ENCODE data around the gene KRTDAP.
A peak's percentile ranks its signal among the peaks of the same experiment; 100 is the strongest.
"Not testable (repeated sequence)": the region's sequence is repeated elsewhere in the genome, so short reads cannot be mapped to it uniquely, and the experiment has no call there.

The KRTDAP gene

DNA sequence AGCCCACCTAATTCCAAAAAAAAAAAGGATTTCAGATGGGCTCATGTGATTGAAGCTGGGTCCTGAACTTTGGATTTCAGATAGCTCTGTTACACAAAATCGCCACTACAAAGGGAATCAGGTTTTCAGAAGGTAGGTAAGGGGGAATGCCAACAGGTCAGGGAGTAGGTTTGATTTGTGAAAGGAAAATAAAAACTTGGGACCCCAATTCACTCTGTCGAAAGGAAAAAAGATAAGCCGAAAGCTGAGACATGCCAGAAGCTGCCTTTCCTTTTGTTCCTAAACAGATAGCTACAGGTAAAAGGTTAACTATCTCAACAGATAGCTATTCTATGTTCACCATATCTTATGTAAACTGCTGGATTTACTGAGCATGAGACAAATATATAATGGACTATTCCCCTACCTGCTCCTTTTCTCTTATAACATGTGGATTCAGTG is 4.0 kb downstream of the KRTDAP start:
- no peak for DNase-seq

DNA sequence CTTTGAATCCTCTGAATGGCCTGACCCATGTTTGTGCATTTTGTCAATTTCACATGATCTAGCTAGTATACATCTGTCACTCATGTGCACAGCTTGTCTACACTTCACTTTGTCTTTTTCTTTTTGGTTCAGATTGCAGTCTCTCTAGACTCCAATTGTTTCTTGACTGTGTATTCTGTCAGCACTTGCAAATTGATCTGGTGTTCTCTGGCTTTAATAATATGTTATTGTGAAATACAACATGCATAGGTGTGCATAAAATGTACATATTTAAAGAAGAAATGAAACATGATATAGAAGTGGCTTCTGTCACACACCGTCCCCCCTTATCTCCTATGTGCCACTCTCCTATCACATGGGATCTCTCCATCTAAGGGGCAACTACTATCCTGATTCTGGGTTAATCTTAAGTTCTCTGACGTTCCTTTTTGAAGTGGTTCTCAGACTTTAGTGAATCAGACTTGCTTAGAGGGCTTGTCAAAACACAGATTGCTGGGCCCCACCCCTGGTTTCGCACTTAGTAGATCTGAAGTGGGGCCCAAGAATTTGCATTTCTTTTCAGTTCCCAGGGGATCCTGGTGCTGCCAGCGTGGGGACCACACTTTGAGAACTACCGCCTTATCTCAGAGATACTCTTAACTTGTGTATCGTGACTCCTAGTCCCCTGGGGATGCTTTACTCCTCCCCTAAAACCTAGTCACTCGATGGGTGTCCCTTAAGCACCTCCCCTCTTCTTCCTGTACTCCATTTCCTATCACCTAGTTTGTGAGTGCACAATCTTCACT is 5.8 kb downstream of the KRTDAP start:
- DNase-seq: no peak

DNA sequence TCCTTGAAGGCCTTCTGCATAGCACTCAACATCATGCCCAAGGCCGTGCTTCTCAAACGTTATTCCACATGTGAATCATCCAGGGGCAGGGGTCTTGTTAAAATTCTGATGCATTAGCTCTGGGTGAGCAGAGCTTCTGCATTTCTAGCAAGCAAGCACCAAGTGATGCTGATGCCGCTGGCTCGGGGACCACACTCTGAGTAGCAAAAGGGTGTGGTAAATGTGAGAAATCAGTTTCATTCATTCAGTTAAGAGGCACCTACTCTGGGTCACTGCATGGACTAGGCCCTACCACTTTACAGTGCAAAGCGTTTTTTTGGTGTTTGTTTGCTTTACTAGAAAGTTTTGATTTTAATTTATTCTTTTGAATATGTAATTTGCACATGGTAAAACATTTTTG is 7.2 kb downstream of the KRTDAP start:
- DNase-seq: no peak

DNA sequence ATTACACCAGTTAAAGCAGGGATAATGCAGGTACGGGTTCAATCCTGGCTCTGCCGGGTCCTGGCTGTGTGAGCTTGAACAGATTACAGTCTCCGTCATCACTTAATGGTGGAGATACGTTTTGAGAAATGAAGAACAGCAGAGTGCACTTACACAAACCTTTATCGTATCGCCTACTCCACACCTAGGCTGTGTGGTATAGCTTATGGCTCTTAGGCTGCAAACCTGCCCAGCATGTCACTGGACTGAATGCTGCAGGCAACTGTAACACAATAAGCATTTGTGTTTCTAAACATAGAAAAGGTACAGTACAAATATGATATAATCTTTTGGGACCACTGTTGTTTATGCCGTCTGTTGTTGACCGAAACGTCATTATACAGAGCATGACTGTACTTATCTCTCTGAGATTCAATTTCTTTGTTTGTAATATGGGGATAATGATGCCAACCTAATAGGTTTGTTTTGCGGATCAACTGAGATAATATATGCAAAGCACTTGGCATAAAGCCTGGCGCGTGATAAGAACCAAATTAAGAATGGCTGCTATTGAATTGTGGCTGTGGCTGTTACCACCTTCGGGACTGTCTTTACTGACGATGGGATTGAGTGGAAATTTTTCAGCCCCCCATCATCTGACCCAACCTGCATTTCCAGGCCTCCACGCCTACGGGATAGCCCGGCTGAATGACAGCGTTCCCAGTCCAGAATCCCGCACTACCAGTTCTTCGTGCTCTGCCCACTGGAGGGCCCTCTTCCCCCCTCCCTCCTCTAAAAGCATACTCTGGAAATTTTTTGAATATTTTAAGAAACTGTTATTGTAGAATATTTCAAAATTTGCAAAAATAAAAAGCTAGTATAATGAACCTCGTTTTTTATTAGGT is 11.2 kb downstream of the KRTDAP start:
- DNase-seq: no peak

DNA sequence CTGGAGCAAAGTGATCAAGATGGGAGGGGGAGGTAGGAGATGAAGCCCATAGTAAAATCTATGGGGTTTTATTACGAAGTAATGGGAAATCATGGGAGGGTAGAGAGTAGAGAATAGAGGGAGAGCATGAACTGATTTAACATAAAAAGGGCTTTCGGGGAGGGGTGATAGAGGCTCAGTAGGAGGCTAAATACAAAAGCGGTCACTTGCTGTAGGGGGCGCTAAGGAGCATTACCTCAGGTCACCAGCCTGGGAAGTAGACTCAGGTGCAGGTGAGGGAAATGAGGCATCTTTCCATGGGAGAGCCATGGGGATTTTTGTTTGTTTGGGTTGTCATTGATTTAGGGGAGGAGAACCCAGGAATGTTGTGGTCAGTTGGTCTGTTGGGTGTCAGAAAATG is 14.1 kb downstream of the KRTDAP start:
- DNase-seq: no peak

DNA sequence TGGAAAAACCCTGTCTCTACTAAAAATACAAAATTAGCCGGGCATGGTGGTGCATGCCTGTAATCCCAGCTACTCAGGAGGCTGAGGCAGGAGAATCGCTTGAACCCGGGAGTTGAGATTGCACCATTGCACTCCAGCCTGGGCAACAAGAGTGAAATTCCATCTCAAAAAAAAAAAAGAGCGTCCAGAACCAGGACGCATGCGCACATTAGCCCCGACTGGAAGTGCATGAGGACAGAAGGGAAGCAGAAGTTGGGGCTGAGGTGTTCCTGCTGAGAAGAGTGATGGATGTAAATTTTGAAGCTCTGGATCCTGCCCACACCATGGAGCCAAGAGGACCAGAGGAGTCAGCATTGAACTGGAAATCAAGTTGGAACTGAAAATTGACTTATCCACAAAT is 15.7 kb downstream of the KRTDAP start:
- DNase-seq: not testable (repeated sequence)

DNA sequence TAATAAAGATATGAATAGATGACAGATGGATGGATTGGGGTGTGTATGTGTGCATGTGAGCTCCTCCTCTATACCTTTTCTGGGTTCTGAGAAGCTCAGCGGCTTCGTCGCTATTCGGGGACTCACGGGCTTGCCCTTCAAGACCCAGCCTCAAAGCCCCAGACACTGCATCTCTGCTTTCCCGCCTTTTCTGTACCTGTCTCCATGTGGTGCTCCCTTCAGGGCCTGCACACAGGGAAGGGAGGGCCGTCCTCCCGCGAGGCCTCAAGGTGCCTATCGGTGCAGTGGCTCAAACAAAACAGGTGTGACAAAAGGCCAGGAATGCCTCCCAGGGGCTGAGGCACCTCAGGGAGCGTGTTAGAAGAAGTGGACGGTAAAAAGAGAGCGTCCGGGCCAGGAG is 16.2 kb downstream of the KRTDAP start:
- DNase-seq: no peak

DNA sequence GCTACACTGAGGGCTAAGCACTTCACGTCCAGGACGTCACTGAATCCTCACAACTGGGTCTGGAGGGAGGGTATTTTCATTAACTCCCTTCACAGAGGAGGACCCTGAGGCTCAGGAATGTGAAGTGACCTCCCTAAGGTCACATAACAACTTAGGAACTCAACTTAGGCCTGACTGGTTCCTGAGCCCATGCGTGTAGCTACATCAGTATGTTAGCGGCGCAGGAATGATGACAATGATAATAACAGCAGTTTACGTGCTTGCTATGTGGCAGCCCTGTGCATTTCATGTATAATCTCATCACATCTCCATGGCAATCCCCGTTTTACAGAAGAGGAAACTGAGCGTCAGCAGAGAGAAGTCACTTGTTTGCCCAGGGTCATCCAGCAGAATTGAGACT is 18.3 kb downstream of the KRTDAP start:
- no peak for DNase-seq

DNA sequence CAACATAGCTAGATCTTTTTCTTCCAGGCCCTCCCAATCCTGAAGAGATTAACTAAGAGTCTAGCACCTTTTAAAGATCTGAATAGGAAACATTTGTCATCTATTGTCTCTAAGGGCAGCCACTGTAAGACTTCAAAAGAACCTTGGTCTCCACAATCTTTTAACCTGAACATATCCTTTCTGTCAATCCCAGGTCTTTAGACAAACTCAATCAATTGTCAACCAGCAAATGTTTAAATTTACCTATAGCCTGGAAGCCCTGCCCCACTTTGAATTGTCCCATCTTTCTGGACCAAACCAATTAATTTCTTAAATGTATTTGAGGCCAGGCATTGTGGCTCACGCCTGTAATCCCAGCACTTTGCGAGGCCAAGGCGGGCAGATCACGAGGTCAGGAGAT is 19.2 kb downstream of the KRTDAP start:
- DNase-seq: not testable (repeated sequence)

DNA sequence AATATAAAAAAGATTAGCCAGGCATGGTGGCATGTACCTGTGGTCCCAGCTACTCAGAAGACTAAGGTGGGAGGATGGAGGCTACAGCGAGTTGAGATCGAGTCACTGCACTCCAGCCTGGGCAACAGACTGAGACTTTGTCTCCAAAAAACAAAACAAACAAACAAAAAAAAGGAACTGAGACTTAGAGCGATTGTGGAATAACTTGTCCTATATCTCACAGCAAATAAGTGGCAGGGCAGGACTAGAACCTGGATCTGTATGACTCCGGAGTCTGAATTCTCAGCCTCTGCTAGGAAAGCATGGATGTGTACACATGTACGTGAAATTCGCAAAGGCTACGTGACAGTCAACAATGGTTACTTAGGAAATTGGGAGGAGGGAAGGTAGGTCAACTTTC is 20.1 kb downstream of the KRTDAP start:
- no peak for DNase-seq

DNA sequence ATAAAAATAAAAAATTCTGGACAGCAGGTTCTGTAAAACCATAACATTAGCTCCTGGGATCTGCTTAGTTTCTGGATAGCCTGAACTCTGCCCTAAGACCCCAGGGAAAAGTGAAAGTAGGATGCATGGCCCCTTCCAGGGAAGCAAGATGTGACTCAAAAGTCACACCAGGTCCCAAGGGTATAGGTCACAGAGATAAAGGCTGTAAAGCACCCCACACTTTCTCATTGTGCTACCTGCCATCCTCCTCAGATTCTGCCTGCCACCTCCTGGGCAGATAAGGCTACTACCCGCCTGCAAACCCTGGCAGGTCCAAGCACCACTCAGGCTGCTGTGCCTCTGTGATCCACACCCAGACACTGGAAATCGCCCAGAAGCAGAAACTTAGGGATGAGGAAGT is 21.6 kb downstream of the KRTDAP start:
- peak in 17 of 56 donors; percentile 1 to 40 (median 13) for DNase-seq

DNA sequence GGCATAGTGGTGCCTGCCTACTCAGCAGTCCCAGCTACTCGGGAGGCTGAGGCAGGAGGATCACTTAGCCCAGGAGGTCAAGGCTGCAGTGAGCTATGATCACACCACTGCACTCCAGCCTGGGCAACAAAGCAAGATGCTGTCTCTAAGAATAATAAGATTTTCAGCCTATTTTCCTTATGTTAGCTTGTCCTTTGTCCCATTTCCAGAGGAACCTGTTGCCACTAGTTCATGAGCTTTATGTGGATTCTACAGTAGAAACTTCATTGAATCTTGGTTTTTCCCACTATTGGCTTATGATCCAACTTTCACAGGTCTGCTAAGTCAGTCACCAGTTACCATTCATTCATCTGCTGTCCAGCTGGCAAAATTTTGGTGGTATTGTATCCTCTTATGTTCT is 24.0 kb downstream of the KRTDAP start:
- no peak for DNase-seq

DNA sequence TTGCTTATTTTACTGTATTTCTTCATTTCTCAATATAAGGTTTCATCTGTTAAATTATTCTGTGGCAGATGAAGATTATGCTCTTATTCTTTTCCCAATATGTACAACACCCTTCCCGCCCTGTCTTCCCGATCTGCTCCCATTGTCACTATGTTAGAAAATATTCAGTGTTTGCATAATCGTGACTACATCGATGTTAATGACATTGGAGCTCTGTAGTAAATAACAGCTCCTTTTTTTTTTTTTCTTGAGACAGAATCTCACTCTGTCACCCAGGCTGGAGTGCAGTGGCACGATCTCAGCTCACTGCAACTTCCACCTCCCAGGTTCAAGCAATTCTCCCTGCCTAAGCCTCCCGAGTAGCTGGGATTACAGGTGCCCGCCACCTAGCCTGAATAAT is 27.3 kb downstream of the KRTDAP start:
- not testable (repeated sequence) for DNase-seq

DNA sequence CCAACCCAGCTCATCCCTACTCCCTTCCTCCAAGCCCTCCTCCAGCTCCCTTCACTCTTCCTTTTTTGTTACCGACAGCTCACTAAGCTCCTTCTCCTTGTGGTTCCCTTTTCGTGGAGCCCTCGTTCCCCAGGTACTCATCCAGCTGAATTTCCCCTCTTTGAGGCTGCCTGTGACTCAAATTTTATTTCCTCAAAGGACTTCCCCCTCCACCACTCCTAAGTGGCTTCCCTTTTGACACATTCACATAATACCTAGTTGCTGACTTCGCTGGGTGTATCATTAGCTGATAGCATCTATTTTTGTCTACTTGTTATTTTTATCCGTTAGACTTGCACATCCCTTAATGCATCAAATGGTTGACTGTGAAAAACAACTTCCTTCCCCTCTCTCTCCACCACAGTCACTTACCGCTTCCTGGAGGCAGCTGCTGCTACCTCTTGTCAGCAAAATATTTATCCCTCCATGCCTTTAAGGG is 27.7 kb downstream of the KRTDAP start:
- peak in 3 of 56 donors; percentile 1 to 30 (median 6) for DNase-seq

DNA sequence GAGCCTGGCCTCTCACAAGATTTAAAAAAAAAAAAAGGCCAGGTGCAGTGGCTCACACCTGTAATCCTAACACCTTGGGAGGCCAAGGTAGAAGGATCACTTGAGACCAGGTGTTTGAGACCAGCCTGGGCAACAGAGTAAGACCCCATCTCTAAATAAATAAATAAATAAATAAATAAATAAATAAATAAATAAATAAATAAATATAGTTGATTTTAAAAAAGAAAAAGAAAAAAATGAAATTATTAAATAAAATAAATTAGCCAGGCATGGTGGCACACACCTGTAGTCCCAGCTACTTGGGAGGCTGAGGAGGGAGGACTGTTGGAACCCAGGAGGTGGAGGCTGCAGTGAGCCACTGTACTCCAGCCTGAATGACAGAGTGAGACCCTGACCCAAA is 28.5 kb downstream of the KRTDAP start:
- DNase-seq: not testable (repeated sequence)

DNA sequence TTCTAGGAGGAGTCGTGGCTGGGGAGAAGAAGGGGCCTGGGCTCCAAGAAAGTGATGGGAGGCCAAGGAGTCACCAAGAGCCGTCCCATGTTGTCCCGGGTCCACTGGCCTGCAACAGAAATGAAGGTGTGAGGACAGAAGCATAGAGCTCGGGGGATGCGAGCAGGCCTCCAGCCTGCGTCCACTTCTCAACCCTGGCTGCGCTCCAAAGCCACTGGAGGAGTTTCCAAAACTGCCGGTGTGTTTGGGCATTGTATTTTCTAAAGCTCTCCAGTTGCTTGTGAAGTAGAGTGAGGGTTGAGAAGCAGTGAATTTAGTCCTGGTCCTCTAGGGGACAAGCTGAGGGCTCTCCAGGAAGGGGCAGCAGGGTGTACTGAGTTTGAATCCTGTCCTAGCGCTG is 29.2 kb downstream of the KRTDAP start:
- no peak for DNase-seq

DNA sequence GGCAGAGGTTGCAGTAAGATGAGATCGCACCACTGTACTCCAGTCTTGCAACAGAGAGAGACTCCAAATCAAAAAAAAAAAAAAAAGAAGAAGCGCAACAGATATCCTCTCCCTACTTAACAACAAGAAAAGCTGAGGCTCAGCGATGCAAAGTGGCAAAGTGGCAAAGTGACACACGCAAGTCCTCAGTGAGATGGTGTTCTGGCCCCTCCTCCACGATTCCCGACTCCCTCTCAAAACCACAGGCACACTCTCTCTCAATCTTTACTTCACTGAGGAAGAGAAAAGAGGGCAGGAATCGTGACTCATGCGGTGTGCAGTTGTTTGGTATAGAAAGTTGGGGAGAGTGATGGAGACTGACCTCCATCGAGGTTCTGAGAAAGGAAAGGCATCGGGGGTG is 29.7 kb downstream of the KRTDAP start:
- DNase-seq: no peak

DNA sequence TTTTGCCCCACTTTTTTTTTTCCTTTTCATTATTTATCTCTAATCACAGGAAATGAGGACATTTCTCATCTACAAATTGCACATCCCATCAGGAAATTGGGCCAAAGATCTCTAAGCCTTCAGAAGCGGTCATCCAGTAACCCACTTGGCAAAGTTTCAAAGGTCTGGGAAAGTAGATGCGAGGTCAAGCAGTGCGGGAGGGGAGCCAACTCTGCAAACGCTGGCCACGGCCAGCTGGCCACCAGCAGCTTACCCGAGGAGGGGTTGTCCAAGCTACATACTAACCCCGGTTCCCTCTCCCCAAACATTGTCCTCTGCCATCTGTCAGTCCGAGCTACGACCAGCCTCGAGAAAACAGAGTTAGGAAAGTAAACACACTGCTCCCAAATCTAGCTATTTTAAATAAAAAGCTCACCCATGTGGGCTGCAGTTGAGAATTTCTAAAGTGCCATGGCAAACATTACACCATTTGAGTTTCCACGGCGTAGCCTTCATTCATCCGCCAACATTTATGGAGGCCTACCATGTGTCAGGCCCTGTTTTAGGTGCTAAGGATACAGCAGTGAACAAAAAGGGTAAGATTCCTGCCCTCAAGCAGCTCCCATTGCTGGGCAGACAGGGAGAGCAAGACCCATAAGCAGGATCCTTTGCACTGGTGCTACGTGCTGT is 30.7 kb downstream of the KRTDAP start:
- DNase-seq: peak in 1 of 56 donors; percentile 31

DNA sequence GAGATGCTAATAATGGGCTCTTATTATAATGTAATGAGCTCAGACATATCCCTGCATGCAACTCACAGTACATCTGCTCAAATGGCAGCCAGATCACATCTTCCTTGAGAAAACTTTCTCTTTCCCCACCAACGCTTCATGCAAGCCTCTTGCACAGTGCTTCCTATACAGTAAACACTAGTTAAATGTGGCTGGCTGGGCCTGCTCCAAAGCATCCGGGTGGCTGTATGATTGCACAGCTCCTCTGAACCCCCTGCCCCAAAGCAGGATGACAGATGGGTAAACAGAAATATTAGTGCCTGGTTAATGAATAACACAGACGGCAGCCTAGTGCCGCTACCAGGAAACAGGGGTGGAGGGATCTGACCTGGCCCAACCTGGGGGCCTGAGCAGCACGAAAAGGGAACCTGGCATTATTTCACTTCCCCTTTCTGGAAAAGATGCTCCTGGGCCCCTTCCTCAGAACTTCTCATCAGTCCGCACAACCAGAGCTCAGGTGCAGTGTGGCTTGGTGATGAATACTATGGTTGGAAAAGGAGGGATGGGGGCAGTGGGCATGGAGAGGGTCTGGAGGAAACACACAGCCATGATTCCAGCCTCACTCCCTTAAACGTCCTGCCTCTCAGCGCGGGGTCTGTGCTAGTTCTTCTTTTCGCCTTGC is 31.4 kb downstream of the KRTDAP start:
- no peak for DNase-seq

DNA sequence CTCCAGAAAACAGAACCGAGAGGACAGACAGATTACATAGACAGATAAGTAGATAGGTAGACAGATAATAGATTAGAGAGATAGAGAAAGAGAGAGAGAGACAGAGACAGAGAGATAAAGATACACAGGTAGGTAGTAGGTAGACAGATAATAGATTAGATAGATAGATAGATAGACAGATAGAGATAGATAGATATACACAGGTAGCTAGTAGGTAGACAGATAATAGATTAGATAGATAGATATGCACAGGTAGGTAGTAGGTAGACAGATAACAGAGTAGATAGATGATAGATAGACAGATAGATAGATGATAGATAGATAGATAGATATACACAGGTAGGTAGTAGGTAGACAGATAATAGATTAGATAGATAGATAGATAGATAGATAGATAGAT is 32.1 kb downstream of the KRTDAP start:
- no peak for DNase-seq

DNA sequence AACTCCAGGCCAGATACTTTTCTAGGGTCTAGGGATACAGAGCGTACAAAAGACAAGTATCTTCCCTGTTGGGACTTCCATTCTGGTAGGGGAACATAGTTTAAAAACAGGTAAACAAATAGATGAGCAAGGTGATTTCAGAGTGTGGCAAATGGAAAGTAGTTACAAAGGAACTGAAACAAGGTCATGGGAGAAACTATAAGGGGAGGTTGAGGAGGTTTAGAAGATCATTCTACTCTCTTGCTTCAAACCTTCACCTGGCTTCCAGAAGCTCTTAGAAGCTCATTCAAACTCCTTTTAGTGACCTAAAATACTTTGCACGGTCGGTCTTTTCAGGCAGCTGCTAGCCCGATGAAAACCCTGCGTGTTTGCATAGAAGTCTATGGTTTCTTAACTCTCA is 33.1 kb downstream of the KRTDAP start:
- no peak for DNase-seq
